B cell (primary cell): ENCODE data around the gene SUGP1. TPM values are rescaled to one million over a fixed set of nuclear protein-coding genes. Genes with fewer than 3 reads are reported as not detected.

ENCODE experiments used
- ATAC-seq: fragments of 200-7000 bp; cut with Tn5 transposase; one replicate; pipeline ENCODE4 v1.10.0; 2021; ENCODE audit warnings: low read depth, mild to moderate bottlenecking, moderate number of reproducible peaks, moderate library complexity
- CTCF ChIA-PET: fragments of 350-600 bp; sonication (Branson Sonifier 250); formaldehyde crosslinking; loops from one replicate; lab custom pipeline; 2021; ENCODE audit warnings: antibody characterized with exemption, inconsistent platforms; lab: Charles Lee
- POLR2A ChIA-PET: fragments of 350-600 bp; sonication (Branson Sonifier 250); formaldehyde crosslinking; loops from one replicate; lab custom pipeline; 2021; ENCODE audit warnings: antibody characterized with exemption; lab: Charles Lee
- DNase-seq: peaks from one replicate; pipeline ENCODE4 v3.0.0; 2013
- H2AFZ ChIP-seq: 2 replicates; pipeline ENCODE4 v1.6.1; 2012; ENCODE audit warnings: mild to moderate bottlenecking, low read depth, low read length; ENCODE audit not compliant: insufficient read depth, poor library complexity, severe bottlenecking
- H3K27ac ChIP-seq, 2 donors: 1 replicate in 1 of 2; 2 replicates in 1 of 2; pipeline ENCODE4 v1.5.1; 2012 to 2013; ENCODE audit warnings: low read length in 2 of 2, mild to moderate bottlenecking in 2 of 2, moderate library complexity in 1 of 2
- H3K27me3 ChIP-seq, 4 experiments: fragments of 200-600 bp in 1 of 4; sonication (generic) in 1 of 4; replicated peaks in 1 of 4; 1 replicate in 2 of 4; 2 replicates in 2 of 4; pipeline versions ENCODE4 v1.6.1 to v1.7.0; 2013 to 2016; ENCODE audit warnings: low read length in 3 of 4, mild to moderate bottlenecking in 2 of 4, mixed read lengths in 1 of 4, moderate library complexity in 1 of 4; ENCODE audit not compliant: insufficient read depth in 4 of 4, control insufficient read depth in 3 of 4; ENCODE audit errors: control extremely low read depth in 1 of 4
- H3K36me3 ChIP-seq, 2 experiments: replicated peaks in 1 of 2; 1 replicate in 1 of 2; 2 replicates in 1 of 2; pipeline versions ENCODE4 v1.6.1 to v1.7.1; 2013; ENCODE audit warnings: low read length in 1 of 2; ENCODE audit not compliant: insufficient read depth in 2 of 2, control insufficient read depth in 1 of 2; ENCODE audit errors: control extremely low read depth in 1 of 2, extremely low read depth in 1 of 2
- H3K4me1 ChIP-seq, 2 donors: fragments of 200-600 bp in 1 of 2; sonication (generic) in 1 of 2; 1 replicate in 1 of 2; 2 replicates in 1 of 2; pipeline versions ENCODE4 v1.5.1 to v1.6.1; 2013 to 2017; ENCODE audit warnings: low read length in 2 of 2; ENCODE audit not compliant: control insufficient read depth in 2 of 2, insufficient read depth in 2 of 2
- H3K4me2 ChIP-seq: replicated peaks from 2 replicates; pipeline ENCODE3; 2012; ENCODE audit warnings: mild to moderate bottlenecking, low read depth, low read length; ENCODE audit not compliant: poor library complexity, severe bottlenecking
- H3K4me3 ChIP-seq, 5 experiments: fragments of 200-600 bp in 1 of 5; sonication (generic) in 1 of 5; 1 replicate in 3 of 5; 2 replicates in 2 of 5; pipeline versions ENCODE4 v1.5.1 to v1.7.0; 2011 to 2016; ENCODE audit warnings: low read length in 4 of 5, mild to moderate bottlenecking in 4 of 5, low read depth in 2 of 5, control low read depth in 1 of 5, moderate library complexity in 1 of 5; ENCODE audit not compliant: insufficient read depth in 1 of 5; ENCODE audit errors: control extremely low read depth in 1 of 5, extremely low read depth in 1 of 5
- H3K79me2 ChIP-seq: fragments of 200-600 bp; sonication (generic); one replicate; pipeline ENCODE4 v1.6.0; 2016; ENCODE audit warnings: low read length; ENCODE audit not compliant: control insufficient read depth, insufficient read depth
- H3K9ac ChIP-seq: fragments of 200-600 bp; sonication (generic); 2 replicates; pipeline ENCODE4 v1.6.1; 2017; ENCODE audit warnings: mild to moderate bottlenecking, low read length, moderate library complexity
- H3K9me3 ChIP-seq, 3 donors: one replicate each; pipeline versions ENCODE4 v1.6.1 to v1.7.1; 2013; ENCODE audit warnings: low read length in 2 of 3; ENCODE audit not compliant: control insufficient read depth in 2 of 3, insufficient read depth in 1 of 3; ENCODE audit errors: control extremely low read depth in 1 of 3
- H4K20me1 ChIP-seq: 2 replicates; pipeline ENCODE4 v1.6.0; 2012; ENCODE audit warnings: mild to moderate bottlenecking, low read length; ENCODE audit not compliant: insufficient read depth, control insufficient read depth, poor library complexity, severe bottlenecking
- H3K27ac Mint-ChIP-seq: one replicate; pipeline ENCODE4 v1.8.0; 2021; ENCODE audit warnings: mixed read lengths
- H3K27me3 Mint-ChIP-seq: one replicate; pipeline ENCODE4 v1.8.0; 2021; ENCODE audit warnings: mixed read lengths
- H3K4me1 Mint-ChIP-seq: one replicate; pipeline ENCODE4 v1.8.0; 2021; ENCODE audit warnings: mixed read lengths
- H3K4me3 Mint-ChIP-seq: one replicate; pipeline ENCODE4 v1.8.0; 2021; ENCODE audit warnings: mixed read lengths
- H3K9me3 Mint-ChIP-seq: one replicate; pipeline ENCODE4 v1.8.0; 2022; ENCODE audit warnings: mixed read lengths; ENCODE audit not compliant: insufficient read depth
- CTCF ChIP-seq: fragments of 200-600 bp; IDR thresholded peaks from one replicate; pipeline ENCODE4 v1.8.0; 2022; ENCODE audit warnings: antibody characterized with exemption, mild to moderate bottlenecking
- EZH2 ChIP-seq: IDR thresholded peaks from 2 replicates; pipeline ENCODE4 v1.6.1; 2012; ENCODE audit warnings: borderline replicate concordance, low read depth, mild to moderate bottlenecking, moderate library complexity, low read length; ENCODE audit not compliant: insufficient read depth, poor library complexity, severe bottlenecking
- WGBS: methylation state at CpG from one replicate; pipeline ENCODE4 v1.1.5; 2013; ENCODE audit warnings: missing lambda C conversion rate; ENCODE audit not compliant: insufficient coverage; 5-methylcytosine and 5-hydroxymethylcytosine counted together
- intact Hi-C: fragments of 100-400 bp; cut with micrococcal nuclease; formaldehyde crosslinking; loops from one replicate; pipeline ENCODE4 v1.10.0; 2022
- polyA plus RNA-seq: library from polyadenylated mRNA; depleted of rRNA; stranded (reverse); fragments of >200 nt; gene quantifications from 2 replicates; pipeline ENCODE4 v1.2.3, GENCODE V29; 2012
- total RNA-seq, 2 donors: library from RNA; stranded (reverse); fragments of 120-200 nt in 1 of 2; gene quantifications; 1 replicate in 1 of 2; 2 replicates in 1 of 2; pipeline versions ENCODE4 v1.2.3 to v1.2.4, GENCODE V29; 2013 to 2022

Gene SUGP1
- total and polyA plus RNA-seq, 2 donors (not counting 1 experiment from before 2014, with no cell fraction given), result 61.3 to 86.9 TPM

- DNase-seq, result no peak
- WGBS, result 91% methylated on average over 4 of the region's 7 CpGs
These were observed 56.3 kb downstream of the SUGP1 start for GRCh38 chr19:19263886-19264487.

More at GRCh38 chr19:19263886-19264487, 56.3 kb downstream of the SUGP1 start:
- POLR2A ChIA-PET, result no interaction called here
- no peak for ATAC-seq
- peaks cover 0 to 19% (median 4%) of the 10 kb centered on the region in 3 donors for H3K9me3 ChIP-seq
- Mint-ChIP-seq H3K9me3 (no peaks in the 10 kb centered on the region), H3K27ac (no peak overlapping the region), H3K4me3 (no peak overlapping the region), H3K27me3 (peaks cover 32% of the 10 kb centered on the region), H3K4me1 (peaks cover 20% of the 10 kb centered on the region)
- intact Hi-C loops, result no loop called here
- no peak overlapping the region for H3K9ac ChIP-seq
- CTCF ChIA-PET, result no interaction called here
- H4K20me1 ChIP-seq, result no peaks in the 10 kb centered on the region
- H3K27ac ChIP-seq, result no peak overlapping the region
- no peaks in the 10 kb centered on the region for H3K79me2 ChIP-seq
- no peak overlapping the region for H2AFZ ChIP-seq
- H3K4me3 ChIP-seq, result no peak overlapping the region
- no peak overlapping the region for H3K4me2 ChIP-seq
- peaks cover 9 to 19% of the 10 kb centered on the region in 2 donors for H3K4me1 ChIP-seq
- H3K36me3 ChIP-seq, result no peaks in the 10 kb centered on the region
- H3K27me3 ChIP-seq, result peaks cover 0 to 37% (median 13%) of the 10 kb centered on the region in 4 experiments
- no peak for TF ChIP-seq EZH2
- no peak for TF ChIP-seq CTCF
